Lower leg skin (tissue), 4 donors: Measurements from ENCODE around the gene MYOG. TPM values are rescaled to one million over a fixed set of nuclear protein-coding genes. Genes with fewer than 3 reads are reported as not detected.

Experiments
- DNase-seq, 2 donors: peaks; one replicate each; pipeline ENCODE4 v3.0.0-alpha.2; 2019; ENCODE audit warnings: low spot score in 2 of 2
- H3K4me3 ChIP-seq: fragments of 200-600 bp; sonication (generic); 2 replicates; pipeline ENCODE4 v1.5.1; 2017; ENCODE audit warnings: mild to moderate bottlenecking, low read depth; ENCODE audit not compliant: poor library complexity, severe bottlenecking
- POLR2A ChIP-seq, 2 donors: fragments of 450-650 bp; IDR thresholded peaks; one replicate each; pipeline ENCODE4 v1.6.1; 2016 to 2017; ENCODE audit warnings: antibody characterized with exemption in 2 of 2, mild to moderate bottlenecking in 1 of 2, moderate library complexity in 1 of 2
- WGBS, 2 donors: methylation state at CpG; one replicate each; pipeline ENCODE4 v1.1.5; 2018; 5-methylcytosine and 5-hydroxymethylcytosine counted together
- intact Hi-C: fragments of 100-400 bp; cut with DNase I; formaldehyde crosslinking; loops from one replicate; pipeline ENCODE4 v1.15.0; 2023; ENCODE audit warnings: low total_unique reads
- total RNA-seq, 4 donors: library from RNA; depleted of rRNA; stranded (reverse); fragments of >200 nt; gene quantifications; one replicate each; pipeline ENCODE4 v1.1.0, GENCODE V29; 2016
- TF ChIP-seq, protein P1 (sequence below), 3 donors: fragments of 450-650 bp; IDR thresholded peaks; one replicate each; pipeline ENCODE4 v1.5.1; 2016; ENCODE audit warnings: antibody characterized with exemption in 3 of 3, mild to moderate bottlenecking in 3 of 3, moderate library complexity in 2 of 3

MYOG gene
- total RNA-seq, 4 donors from 2014 or later: not detected

DNA sequence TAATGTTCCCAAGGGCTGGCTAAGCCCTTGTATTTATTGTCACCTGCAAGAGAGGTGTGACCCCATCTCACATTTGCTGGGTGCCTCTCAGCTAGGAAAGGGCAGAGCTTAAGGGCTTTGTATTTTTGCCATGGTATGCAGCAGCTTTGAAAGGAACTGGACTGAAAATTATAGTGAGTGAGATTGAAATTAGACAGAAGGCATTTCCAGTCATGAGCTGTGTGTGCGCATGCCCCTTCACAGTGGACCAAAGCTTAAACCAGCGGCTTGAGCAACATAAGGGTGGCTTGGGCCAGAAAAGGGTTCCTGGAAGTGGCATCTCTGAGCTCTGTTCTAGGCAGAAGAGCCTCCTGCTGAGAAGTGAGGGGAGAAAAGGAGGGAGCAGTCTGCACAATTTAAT is 19.8 kb downstream of the MYOG start:
- no peak for DNase-seq
- H3K4me3 ChIP-seq: no peak overlapping the region
- intact Hi-C loops: no loop called here
- 68 to 92% methylated on average over 2 of the region's 2 CpGs for WGBS, 2 donors
- TF ChIP-seq, protein P1, sequence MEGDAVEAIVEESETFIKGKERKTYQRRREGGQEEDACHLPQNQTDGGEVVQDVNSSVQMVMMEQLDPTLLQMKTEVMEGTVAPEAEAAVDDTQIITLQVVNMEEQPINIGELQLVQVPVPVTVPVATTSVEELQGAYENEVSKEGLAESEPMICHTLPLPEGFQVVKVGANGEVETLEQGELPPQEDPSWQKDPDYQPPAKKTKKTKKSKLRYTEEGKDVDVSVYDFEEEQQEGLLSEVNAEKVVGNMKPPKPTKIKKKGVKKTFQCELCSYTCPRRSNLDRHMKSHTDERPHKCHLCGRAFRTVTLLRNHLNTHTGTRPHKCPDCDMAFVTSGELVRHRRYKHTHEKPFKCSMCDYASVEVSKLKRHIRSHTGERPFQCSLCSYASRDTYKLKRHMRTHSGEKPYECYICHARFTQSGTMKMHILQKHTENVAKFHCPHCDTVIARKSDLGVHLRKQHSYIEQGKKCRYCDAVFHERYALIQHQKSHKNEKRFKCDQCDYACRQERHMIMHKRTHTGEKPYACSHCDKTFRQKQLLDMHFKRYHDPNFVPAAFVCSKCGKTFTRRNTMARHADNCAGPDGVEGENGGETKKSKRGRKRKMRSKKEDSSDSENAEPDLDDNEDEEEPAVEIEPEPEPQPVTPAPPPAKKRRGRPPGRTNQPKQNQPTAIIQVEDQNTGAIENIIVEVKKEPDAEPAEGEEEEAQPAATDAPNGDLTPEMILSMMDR (IDR thresholded peaks at IDR 0.05): no peak
- TF ChIP-seq POLR2A (IDR thresholded peaks at IDR 0.05): no peak

DNA sequence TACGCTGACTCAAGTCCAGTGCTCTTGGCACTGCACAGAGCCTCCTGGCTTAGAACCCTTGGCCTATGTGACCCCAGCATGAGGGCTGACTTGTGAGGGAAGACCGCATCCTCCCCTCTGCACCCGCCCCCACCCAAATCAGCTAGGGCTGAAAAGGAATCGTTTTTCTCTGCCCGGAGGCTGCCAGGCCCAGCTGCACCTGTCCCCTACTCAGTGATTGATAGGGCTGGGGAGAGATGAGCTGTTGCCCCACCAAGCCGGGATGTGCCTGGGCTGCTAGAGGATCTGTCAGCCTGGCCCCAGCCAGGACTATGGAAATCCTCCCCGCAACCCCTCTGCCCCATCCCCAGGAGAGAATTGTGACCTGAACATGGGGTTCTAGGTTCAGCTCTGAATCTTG is 20.6 kb downstream of the MYOG start:
- no peak for DNase-seq
- 80 to 89% methylated on average over 7 of the region's 7 CpGs for WGBS, 2 donors
- intact Hi-C loops: no loop called here
- TF ChIP-seq, protein P1 (IDR thresholded peaks at IDR 0.05): no peak
- TF ChIP-seq POLR2A (IDR thresholded peaks at IDR 0.05): no peak
- H3K4me3 ChIP-seq: no peak overlapping the region

DNA sequence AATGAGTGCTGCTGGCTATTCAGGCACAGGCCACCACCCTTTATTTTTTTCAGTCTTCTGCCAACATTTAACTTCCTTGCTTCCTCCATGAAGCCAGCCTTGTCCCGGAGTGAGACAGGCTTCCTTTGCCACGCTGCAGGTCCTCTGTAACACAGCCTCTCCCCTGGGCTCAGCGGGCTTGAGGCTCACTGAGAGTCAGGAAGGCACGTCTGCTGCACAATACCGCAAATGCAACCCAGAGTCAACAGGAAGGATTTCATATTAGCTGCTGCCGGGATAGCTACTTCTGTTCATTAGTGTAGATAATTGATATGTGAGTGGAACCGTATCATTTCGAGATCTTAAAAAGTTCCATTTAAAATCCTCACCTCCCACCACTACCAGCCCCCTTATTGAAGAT is 22.5 kb downstream of the MYOG start:
- WGBS, 2 donors: 61 to 74% methylated on average over 8 of the region's 8 CpGs

DNA sequence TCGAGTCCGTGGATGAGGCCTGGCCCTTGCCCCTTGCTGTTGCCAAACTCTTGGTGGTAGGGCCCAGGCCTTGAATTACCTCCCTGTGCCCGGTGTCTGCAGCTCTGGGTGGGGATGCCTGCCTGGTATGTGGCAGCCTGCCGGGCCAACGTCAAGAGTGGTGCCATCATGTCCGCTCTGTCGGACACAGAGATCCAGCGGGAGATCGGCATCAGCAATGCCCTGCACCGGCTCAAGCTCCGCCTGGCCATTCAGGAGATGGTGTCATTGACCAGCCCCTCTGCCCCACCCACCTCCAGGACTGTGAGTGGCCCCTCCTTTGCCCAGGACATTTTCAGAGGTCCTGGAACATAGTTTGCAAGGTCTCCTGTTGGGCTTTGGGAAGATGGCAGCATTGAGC is 25.7 kb downstream of the MYOG start:
- 95 to 99% methylated on average over 11 of the region's 11 CpGs for WGBS, 2 donors

More for the DNA sequence above, 22.5 kb downstream of the MYOG start:
- no peak overlapping the region for H3K4me3 ChIP-seq
- intact Hi-C loops: no loop called here
- TF ChIP-seq, protein P1 (IDR thresholded peaks at IDR 0.05): no peak
- no peak for TF ChIP-seq POLR2A (IDR thresholded peaks at IDR 0.05)
- no peak for DNase-seq

DNA sequence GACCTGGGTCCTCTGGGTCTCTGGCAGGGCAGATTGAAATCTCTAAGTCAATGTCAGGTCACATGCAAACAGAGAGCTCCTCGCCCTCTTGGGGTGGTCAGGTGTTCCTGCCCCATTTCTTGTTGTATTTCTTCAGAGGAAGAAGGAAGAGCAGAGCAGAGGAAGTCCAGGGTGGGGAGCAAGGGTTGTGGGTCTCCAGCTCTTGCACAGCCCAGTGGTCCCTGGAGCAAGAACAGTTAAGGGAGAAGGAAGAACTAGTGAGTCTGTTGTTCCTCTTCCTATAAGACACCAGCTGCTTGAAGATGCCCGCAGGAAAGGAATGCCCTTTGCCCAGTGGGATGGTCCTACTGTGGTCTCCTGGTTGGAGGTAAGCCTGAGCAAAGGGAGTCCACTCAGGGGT is 26.3 kb downstream of the MYOG start:
- no peak overlapping the region for H3K4me3 ChIP-seq
- DNase-seq: no peak
- TF ChIP-seq POLR2A (IDR thresholded peaks at IDR 0.05): no peak
- TF ChIP-seq, protein P1 (IDR thresholded peaks at IDR 0.05): no peak
- WGBS, 2 donors: 81 to 92% methylated on average over 2 of the region's 2 CpGs
- intact Hi-C loops: no loop called here

More for the DNA sequence above, 25.7 kb downstream of the MYOG start:
- H3K4me3 ChIP-seq: no peak overlapping the region
- TF ChIP-seq, protein P1 (IDR thresholded peaks at IDR 0.05): no peak
- intact Hi-C loops: no loop called here
- DNase-seq: no peak

DNA sequence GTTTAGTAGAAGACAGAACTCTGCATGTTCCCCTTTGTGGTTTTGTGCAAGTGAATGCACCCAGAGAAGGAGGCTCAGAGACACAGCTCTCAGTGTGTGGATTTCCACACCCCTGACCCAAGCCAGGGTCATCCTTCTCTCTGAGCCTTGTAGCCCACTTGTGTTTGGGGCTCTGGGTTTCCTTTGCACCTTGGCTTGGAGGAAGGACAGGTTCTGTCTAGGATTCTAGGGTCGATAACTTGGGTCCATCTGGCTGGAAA is 27.2 kb downstream of the MYOG start:
- H3K4me3 ChIP-seq: no peak overlapping the region
- DNase-seq: no peak
- intact Hi-C loops: no loop called here
- TF ChIP-seq POLR2A (IDR thresholded peaks at IDR 0.05): no peak
- WGBS, 2 donors: 70 to 80% methylated on average over 1 of the region's 1 CpG
